Fibroblast of pulmonary artery (primary cell): ENCODE measurements around the gene ARID1A.
A peak's percentile ranks its signal among the peaks of the same experiment; 100 is the strongest.
"Not testable (repeated sequence)": the region's sequence is repeated elsewhere in the genome, so short reads cannot be mapped to it uniquely, and the experiment has no call there.

Experiments used
- DNase-seq: peaks from one replicate; pipeline ENCODE4 v3.0.0-alpha.2; 2010; ENCODE audit warnings: low read depth
- H3K4me3 ChIP-seq: replicated peaks from 2 replicates; pipeline ENCODE4 v1.5.1; 2011; ENCODE audit warnings: low read depth, mild to moderate bottlenecking, control low read depth, low read length, moderate library complexity
- CTCF ChIP-seq: IDR thresholded peaks from 2 replicates; pipeline ENCODE4 v1.5.1; 2011; ENCODE audit warnings: mild to moderate bottlenecking, control low read depth, low read length, inconsistent platforms; ENCODE audit errors: missing control alignments

Gene ARID1A

DNA sequence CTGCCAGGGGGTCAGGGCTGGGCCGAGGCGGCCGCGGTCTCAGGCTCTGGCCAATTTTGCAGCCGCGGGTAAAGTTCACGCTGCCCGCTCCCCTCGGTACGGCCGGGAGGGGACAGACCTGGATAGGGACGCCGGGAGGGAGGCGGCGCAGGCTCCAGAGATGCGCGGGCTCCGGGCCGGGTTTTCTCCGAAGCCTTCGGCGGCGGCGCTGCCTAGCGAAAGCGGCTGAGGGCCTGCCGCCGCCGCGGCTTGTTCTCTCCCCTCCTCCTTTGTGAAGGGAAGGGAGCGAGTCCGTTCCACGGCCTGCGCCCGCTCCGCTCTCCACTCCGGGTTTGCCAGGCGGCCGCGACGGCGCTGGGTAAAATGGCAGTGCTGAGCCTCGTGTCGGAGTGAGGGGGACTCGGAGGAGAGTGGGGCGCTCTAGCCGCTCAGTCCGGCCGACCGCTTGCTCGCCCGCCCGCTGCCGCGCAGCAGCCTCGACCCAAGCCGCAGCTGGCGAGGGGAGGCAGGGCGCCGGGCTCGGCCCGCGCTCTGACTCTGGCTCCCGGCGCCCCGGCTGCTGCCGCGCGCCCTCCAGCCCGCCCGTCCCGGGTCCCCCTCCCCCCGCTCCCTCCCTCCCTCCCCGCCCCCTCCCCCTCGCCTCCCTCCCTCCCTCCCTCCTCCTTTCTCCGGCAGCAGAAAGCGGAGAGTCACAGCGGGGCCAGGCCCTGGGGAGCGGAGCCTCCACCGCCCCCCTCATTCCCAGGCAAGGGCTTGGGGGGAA is at the start of gene ARID1A:
Gene ARID1A (plus strand): TSS at position 660 of the 763 bp plus-strand sequence. CDS start 389 bp downstream, outside the sequence.
- H3K4me3 ChIP-seq, result peak within 1 kb of the TSS; percentile 74
- no peak for TF ChIP-seq CTCF
- peak; percentile 98 for DNase-seq

DNA sequence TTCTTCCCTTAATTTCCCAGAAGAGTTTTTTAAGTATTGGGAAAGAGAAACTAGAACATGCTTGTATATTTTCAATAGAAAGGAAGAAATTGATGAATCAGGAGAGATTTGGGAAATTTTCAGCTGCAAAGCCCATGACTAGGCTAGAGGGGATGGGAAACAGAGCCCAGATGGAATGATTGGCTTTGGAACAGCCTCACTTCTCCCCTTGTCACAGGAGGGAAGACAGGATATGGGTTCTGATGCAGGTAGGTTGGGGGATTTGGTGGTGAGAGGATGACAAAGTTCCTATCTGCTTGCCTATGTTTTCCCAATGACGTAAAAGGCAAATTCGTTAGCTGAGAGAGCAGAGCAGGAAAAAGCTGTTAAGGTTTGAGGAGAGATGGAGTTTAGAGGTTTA is 31.0 kb upstream of the ARID1A start:
- DNase-seq, result no peak
- H3K4me3 ChIP-seq, result no peak overlapping the region
- no peak for TF ChIP-seq CTCF

- H3K4me3 ChIP-seq, result no peak overlapping the region
- TF ChIP-seq CTCF, result no peak
- DNase-seq, result peak; percentile 20
These were observed 29.0 kb upstream of the ARID1A start for GRCh38 chr1:26666855-26667254.

DNA sequence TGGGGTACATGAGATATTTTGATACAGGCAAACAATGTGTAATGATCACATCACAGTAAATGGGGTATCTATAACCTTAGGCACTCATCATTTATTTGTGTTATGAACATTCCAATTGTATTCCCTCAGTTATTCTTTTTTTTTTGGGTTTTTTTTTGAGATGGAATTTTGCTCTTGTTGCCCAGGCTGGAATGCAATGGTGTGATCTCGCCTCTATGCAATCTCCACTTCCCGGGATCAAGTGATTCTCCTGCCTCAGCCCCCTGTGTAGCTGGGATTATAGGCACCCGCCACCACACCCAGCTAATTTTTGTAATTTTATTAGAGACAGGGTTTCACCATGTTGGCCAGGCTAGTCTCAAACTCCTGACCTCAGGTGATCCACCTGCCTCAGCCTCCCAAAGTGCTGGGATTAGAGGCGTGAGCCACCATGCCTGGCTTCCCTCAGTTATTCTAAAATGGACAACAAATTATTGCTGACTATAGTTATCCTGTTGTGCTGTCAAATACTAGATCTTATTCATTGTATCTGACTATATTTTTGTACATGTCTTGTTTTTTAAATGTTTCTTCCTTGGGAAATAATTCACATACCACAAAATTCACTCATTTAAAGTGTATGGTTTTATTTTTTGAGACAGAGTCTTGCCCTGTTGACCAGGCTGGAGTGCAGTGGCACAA is 27.6 kb upstream of the ARID1A start:
- not testable (repeated sequence) for DNase-seq, H3K4me3 ChIP-seq

DNA sequence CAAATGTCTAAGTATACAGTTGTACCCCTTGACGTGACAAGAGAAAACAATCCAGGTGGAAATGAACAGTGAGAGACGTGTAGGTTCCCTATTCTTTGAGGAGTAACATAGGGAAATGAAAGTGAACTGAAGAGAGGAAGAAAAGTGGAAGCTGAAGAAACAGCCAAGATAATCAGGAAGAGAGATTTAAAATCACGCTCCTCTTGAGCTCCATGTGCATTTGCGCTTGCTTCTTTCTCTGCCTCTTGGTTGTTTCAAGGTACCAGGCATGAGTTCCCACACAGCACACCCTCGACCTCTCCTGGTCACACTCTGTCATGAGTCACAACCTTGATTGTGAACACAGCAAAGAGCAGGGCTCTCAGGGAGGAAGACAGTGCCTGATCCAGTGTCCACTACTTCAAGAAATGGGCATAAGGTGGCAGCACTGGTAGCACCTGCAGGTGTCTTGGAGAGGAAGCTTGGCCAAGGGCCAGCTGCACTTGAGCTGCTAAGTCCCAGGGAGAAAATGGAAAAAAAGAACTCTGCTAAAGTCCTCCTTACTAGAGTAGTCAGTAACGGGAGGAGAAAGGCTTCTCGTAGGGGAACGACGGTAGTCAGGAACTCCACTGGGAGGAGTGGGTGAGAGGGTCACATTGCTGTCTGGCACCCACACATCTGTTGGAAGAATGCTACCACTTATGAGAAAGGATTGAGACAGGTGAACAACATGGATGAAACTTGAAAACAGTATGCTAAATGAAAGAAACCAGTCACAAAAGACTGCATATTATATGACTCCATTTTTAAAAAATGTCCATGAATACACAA is 18.3 kb upstream of the ARID1A start:
- TF ChIP-seq CTCF, result peak; percentile 54
- peak; percentile 77 for DNase-seq

DNA sequence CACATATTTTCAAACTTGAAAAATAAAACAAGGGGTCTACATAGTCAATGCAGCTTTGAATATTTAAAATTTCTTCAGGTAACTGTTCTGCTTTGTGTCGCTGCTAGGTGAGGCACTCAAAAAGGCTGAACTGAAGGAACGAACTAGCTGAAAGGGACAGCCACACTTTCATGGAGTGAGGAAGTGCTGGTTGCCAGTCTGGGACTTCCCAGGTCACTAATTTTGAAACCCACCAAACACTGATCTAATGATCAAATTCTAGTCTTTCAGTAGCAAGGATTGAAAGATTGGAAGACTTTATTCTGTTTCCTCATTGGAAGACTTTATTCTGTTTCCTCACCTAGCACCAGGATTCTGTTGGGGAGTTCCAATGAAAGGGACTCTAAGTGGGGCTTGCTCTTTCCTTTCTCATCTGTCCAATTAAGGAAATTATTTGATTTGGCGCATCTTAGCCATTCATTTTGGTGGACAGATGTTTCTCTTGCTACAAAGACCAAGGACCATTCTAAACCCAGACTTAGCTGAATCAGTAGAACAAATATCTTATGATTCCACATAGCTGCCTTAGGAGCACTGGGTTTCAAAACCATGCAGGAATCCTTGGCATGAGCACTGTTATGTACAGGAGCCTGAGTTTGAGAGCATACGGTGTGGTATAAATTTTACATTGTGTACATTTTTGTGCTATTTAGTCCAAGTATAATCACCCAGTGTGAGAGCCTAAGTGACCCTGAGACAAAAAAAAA is 10.9 kb upstream of the ARID1A start:
- TF ChIP-seq CTCF, result no peak
- H3K4me3 ChIP-seq, result no peak overlapping the region
- DNase-seq, result no peak

More for the DNA sequence above, 18.3 kb upstream of the ARID1A start:
- H3K4me3 ChIP-seq, result no peak overlapping the region
